ENCODE data around the gene MICAL3.
"Not testable (repeated sequence)": the region's sequence is repeated elsewhere in the genome, so short reads cannot be mapped to it uniquely, and the experiment has no call there.

The MICAL3 gene

GRCh38 chr22:18048041-18048440 is 23.7 kb upstream of the MICAL3 start:
- no peak overlapping the region for H3K4me3 Mint-ChIP-seq
- no peak overlapping the region for H3K27ac Mint-ChIP-seq
- no peaks in the 10 kb centered on the region for H3K9me3 Mint-ChIP-seq
- peaks cover 3% of the 10 kb centered on the region for H3K27me3 Mint-ChIP-seq
- no peaks in the 10 kb centered on the region for H3K36me3 Mint-ChIP-seq
- H3K4me1 Mint-ChIP-seq = no peaks in the 10 kb centered on the region

DNA sequence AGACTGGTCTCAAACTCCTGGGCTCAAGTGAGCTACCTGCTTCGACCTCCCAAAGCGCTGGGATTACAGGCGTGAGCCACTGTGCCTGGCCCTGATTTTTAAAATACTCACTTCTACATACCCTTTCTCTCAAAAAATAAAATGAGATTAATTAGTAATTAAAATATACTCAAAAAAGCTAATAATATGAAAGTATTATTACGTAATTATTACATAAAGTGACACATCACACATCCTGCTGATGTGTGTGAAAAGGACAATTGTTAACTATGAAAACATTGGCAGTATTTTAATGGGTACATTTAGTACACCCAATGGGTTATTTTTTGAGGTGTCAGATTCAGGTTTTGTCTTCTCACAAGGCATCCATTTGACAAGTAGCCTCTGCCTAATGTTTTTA is 21.4 kb upstream of the MICAL3 start:
- Mint-ChIP-seq H3K4me3 (no peak overlapping the region), H3K27me3 (peaks cover 3% of the 10 kb centered on the region), H3K27ac (no peak overlapping the region), H3K4me1 (no peaks in the 10 kb centered on the region), H3K36me3 (no peaks in the 10 kb centered on the region), H3K9me3 (no peaks in the 10 kb centered on the region)

DNA sequence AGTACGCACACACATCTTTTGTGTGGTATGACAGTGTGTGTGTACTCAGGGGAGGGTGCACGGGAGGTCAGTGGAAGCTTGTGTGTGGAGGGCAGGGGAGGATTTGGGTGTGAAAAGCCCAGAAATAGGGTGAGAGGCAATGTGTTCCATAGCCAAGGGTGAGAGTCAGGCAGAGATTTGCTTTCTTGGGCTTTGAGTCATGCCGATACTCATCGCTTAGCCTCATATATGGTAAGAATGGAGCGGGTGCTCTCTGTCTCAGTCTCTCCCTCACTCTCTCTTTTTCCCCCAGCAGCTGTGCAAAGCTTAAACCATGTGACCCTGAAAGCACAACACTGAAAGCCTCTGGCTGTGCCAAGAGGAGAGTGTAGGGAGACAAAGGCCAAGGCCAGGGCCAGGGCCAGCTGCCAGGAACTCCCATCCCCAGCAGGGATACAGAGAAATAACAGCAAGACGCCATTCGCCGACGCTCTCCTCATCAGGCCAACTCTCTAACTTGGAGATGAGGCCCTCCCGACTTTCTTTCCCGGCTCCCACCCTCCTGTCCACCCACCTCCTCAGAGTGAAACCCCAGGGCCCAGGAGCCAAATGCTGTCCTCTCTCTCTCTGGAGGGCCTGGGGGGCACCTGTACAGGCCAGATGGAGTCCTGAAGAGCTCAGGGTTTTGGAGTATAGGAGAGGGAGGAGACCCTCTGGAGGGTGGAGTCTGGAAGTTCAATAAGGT is 20.3 kb upstream of the MICAL3 start:
- Mint-ChIP-seq H3K27ac (no peak overlapping the region), H3K4me3 (no peak overlapping the region), H3K4me1 (no peaks in the 10 kb centered on the region), H3K27me3 (peaks cover 3% of the 10 kb centered on the region), H3K36me3 (no peaks in the 10 kb centered on the region), H3K9me3 (no peaks in the 10 kb centered on the region)

GRCh38 chr22:18042685-18043084 is 18.3 kb upstream of the MICAL3 start:
- no peaks in the 10 kb centered on the region for H3K27me3 Mint-ChIP-seq
- no peak overlapping the region for H3K4me3 Mint-ChIP-seq
- no peaks in the 10 kb centered on the region for H3K4me1 Mint-ChIP-seq
- H3K9me3 Mint-ChIP-seq = no peaks in the 10 kb centered on the region
- H3K27ac Mint-ChIP-seq = no peak overlapping the region
- no peaks in the 10 kb centered on the region for H3K36me3 Mint-ChIP-seq

DNA sequence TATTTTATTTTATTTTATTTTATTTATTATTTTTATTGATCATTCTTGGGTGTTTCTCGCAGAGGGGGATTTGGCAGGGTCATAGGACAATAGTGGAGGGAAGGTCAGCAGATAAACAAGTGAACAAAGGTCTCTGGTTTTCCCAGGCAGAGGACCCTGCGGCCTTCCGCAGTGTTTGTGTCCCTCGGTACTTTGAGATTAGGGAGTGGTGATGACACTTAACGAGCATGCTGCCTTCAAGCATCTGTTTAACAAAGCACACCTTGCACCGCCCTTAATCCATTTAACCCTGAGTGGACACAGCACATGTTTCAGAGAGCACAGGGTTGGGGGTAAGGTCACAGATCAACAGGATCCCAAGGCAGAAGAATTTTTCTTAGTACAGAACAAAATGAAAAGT is 16.5 kb upstream of the MICAL3 start:
- not testable (repeated sequence) for H3K4me1 Mint-ChIP-seq, H3K27ac Mint-ChIP-seq, H3K36me3 Mint-ChIP-seq, H3K9me3 Mint-ChIP-seq, H3K4me3 Mint-ChIP-seq, H3K27me3 Mint-ChIP-seq

- no peaks in the 10 kb centered on the region for H3K36me3 Mint-ChIP-seq
- no peaks in the 10 kb centered on the region for H3K27me3 Mint-ChIP-seq
- no peaks in the 10 kb centered on the region for H3K9me3 Mint-ChIP-seq
- H3K4me1 Mint-ChIP-seq = no peaks in the 10 kb centered on the region
- H3K4me3 Mint-ChIP-seq = no peak overlapping the region
- no peak overlapping the region for H3K27ac Mint-ChIP-seq
Measured at GRCh38 chr22:18035751-18036150, 11.4 kb upstream of the MICAL3 start.

DNA sequence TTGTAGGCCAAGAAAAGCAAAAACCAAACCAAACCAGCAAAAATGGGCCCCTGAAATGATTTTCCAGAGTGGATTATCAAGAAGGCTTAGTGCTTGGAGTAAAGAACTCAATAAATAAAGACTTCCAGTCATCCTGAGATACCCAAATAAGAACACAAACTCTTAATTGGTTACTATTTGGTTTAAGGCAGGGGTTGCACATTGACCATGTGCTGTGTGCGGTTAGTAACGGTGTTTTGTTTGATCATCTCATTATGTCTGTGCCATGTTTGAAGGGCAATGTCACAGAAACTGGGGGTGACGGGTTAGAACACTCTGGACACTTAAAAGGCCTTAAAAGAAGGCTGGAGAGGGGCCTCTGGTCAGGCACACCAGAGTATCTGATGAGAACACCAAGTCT is 9.7 kb upstream of the MICAL3 start:
- H3K4me1 Mint-ChIP-seq = no peaks in the 10 kb centered on the region
- no peaks in the 10 kb centered on the region for H3K9me3 Mint-ChIP-seq
- no peak overlapping the region for H3K4me3 Mint-ChIP-seq
- H3K27ac Mint-ChIP-seq = no peak overlapping the region
- H3K36me3 Mint-ChIP-seq = no peaks in the 10 kb centered on the region
- no peaks in the 10 kb centered on the region for H3K27me3 Mint-ChIP-seq

GRCh38 chr22:18033204-18033998 is 9.0 kb upstream of the MICAL3 start:
- no peaks in the 10 kb centered on the region for H3K9me3 Mint-ChIP-seq
- no peak overlapping the region for H3K4me3 Mint-ChIP-seq
- H3K27ac Mint-ChIP-seq = no peak overlapping the region
- no peaks in the 10 kb centered on the region for H3K36me3 Mint-ChIP-seq
- no peaks in the 10 kb centered on the region for H3K4me1 Mint-ChIP-seq
- H3K27me3 Mint-ChIP-seq = no peaks in the 10 kb centered on the region

DNA sequence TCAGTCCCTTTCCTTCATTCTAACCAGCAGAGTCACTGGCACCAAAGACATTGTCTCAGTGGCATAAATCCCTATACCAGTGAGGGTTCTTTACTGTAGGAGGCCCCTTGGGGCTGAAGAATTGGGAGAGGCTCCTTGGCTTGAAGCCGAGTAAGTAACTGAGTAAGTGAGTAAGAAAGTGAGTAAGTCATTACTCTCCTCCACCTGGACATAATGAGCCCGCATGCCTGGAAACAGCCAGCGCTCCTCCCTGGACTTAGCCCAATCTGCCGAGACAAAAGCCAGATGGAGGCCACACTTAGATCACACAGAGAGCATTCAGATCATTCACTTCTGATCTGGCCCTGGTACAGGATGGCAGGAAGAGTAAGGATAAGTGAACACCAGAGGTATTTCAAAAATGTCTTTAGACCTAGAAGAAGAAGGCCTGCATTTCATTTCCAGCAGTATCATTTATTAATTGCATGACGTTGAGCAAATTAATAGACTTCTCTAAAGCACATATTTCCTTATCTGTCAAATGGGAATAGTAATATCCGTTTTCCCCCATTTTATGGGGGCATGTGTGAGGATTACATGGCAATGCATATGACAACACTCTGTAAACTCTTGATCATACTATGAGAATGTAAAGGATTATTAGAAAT is 8.2 kb upstream of the MICAL3 start:
- H3K36me3 Mint-ChIP-seq = no peaks in the 10 kb centered on the region
- H3K9me3 Mint-ChIP-seq = no peaks in the 10 kb centered on the region
- no peaks in the 10 kb centered on the region for H3K4me1 Mint-ChIP-seq
- H3K4me3 Mint-ChIP-seq = no peak overlapping the region
- no peak overlapping the region for H3K27ac Mint-ChIP-seq
- H3K27me3 Mint-ChIP-seq = peaks cover 1% of the 10 kb centered on the region

GRCh38 chr22:18031695-18032454 is 7.5 kb upstream of the MICAL3 start:
- Mint-ChIP-seq H3K36me3 (no peaks in the 10 kb centered on the region), H3K4me3 (no peak overlapping the region), H3K27me3 (peaks cover 1% of the 10 kb centered on the region)

GRCh38 chr22:18029686-18030267 is 5.4 kb upstream of the MICAL3 start:
- no peak overlapping the region for H3K4me3 Mint-ChIP-seq
- no peaks in the 10 kb centered on the region for H3K36me3 Mint-ChIP-seq
- no peaks in the 10 kb centered on the region for H3K9me3 Mint-ChIP-seq
- H3K4me1 Mint-ChIP-seq = peaks cover 4% of the 10 kb centered on the region
- H3K27ac Mint-ChIP-seq = no peak overlapping the region
- H3K27me3 Mint-ChIP-seq = peaks cover 10% of the 10 kb centered on the region

More at GRCh38 chr22:18031695-18032454, 7.5 kb upstream of the MICAL3 start:
- no peaks in the 10 kb centered on the region for H3K9me3 Mint-ChIP-seq
- no peaks in the 10 kb centered on the region for H3K4me1 Mint-ChIP-seq
- no peak overlapping the region for H3K27ac Mint-ChIP-seq

GRCh38 chr22:18028817-18029527 is 4.6 kb upstream of the MICAL3 start:
- H3K9me3 Mint-ChIP-seq = no peaks in the 10 kb centered on the region
- H3K27ac Mint-ChIP-seq = no peak overlapping the region
- no peaks in the 10 kb centered on the region for H3K36me3 Mint-ChIP-seq
- no peak overlapping the region for H3K4me3 Mint-ChIP-seq
- peaks cover 8% of the 10 kb centered on the region for H3K4me1 Mint-ChIP-seq
- peaks cover 14% of the 10 kb centered on the region for H3K27me3 Mint-ChIP-seq

DNA sequence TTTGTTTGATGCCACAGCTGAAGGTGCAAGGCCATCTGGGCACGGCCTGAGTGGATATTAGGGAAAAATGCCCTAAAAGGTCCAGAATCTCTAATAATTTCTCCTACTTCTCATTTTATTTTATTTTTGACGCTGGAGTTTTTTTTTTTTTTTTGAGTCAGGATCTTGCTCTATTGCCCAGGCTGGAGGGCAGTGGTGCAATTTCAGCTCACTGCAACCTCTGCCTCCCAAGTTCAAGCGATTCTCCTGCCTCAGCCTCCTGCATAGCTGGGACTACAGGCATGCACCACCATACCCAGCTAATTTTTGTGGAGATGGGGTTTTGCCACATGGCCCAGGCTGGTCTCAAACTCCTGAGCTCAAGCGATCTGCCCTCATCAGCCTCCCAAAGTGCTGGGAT is 1.5 kb upstream of the MICAL3 start:
- Mint-ChIP-seq H3K27me3 (peaks cover 20% of the 10 kb centered on the region), H3K4me1 (peaks cover 13% of the 10 kb centered on the region)
- H3K36me3 Mint-ChIP-seq, H3K9me3 Mint-ChIP-seq, H3K4me3 Mint-ChIP-seq, H3K27ac Mint-ChIP-seq: not testable (repeated sequence)

- H3K36me3 Mint-ChIP-seq = no peaks in the 10 kb centered on the region
- H3K4me3 Mint-ChIP-seq = peak overlapping the region; percentile 84
- no peaks in the 10 kb centered on the region for H3K9me3 Mint-ChIP-seq
- H3K4me1 Mint-ChIP-seq = peaks cover 13% of the 10 kb centered on the region
- no peak overlapping the region for H3K27ac Mint-ChIP-seq
- H3K27me3 Mint-ChIP-seq = peaks cover 20% of the 10 kb centered on the region
Measured at GRCh38 chr22:18024956-18025720, 777 bp upstream of the MICAL3 start.
